A673 (cell line): ENCODE results near the gene SMIM7. TPM values are rescaled to one million over a fixed set of nuclear protein-coding genes. Genes with fewer than 3 reads are reported as not detected.

Source experiments
- BruUV-seq: library from RNA; stranded (reverse); fragments of 400-500 nt; replicated peaks from 2 replicates; lab custom pipeline; 2021; lab: Mats Ljungman, UMichigan
- CTCF ChIA-PET: fragments of 300-600 bp; sonication (Branson Sonifier 250); formaldehyde crosslinking; loops from one replicate; lab custom pipeline; 2022; ENCODE audit warnings: antibody characterized with exemption; lab: Charles Lee
- POLR2A ChIA-PET: fragments of 300-600 bp; sonication (Branson Sonifier 250); formaldehyde crosslinking; loops from one replicate; lab custom pipeline; 2022; ENCODE audit warnings: antibody characterized with exemption; ENCODE audit not compliant: low non-redundant PET; lab: Charles Lee
- DNase-seq: peaks from one replicate; pipeline ENCODE4 v3.0.0-alpha.2; 2015; ENCODE audit warnings: low spot score
- H3K27ac ChIP-seq: fragments of 200-600 bp; sonication (generic); 2 replicates; pipeline ENCODE4 v1.5.1; 2016; ENCODE audit warnings: mixed run types, low read depth, mild to moderate bottlenecking, mixed read lengths, antibody characterized with exemption, low read length; ENCODE audit not compliant: poor library complexity, severe bottlenecking
- H3K27me3 ChIP-seq: fragments of 200-600 bp; sonication (generic); replicated peaks from 2 replicates; pipeline ENCODE4 v1.6.1; 2017; ENCODE audit warnings: mixed run types, low read depth, mild to moderate bottlenecking, mixed read lengths, antibody characterized with exemption, low read length; ENCODE audit not compliant: insufficient read depth, poor library complexity
- H3K36me3 ChIP-seq: fragments of 200-600 bp; sonication (generic); 2 replicates; pipeline ENCODE4 v1.6.1; 2016; ENCODE audit warnings: mixed run types, mild to moderate bottlenecking, mixed read lengths, antibody characterized with exemption, low read length; ENCODE audit not compliant: insufficient read depth, poor library complexity, severe bottlenecking
- H3K4me1 ChIP-seq: fragments of 200-600 bp; sonication (generic); 2 replicates; pipeline ENCODE4 v1.6.1; 2017; ENCODE audit warnings: mixed run types, mild to moderate bottlenecking, mixed read lengths, antibody characterized with exemption, low read length; ENCODE audit not compliant: insufficient read depth, poor library complexity, severe bottlenecking
- H3K4me3 ChIP-seq: fragments of 200-600 bp; sonication (generic); 2 replicates; pipeline ENCODE4 v1.5.1; 2016; ENCODE audit warnings: low read depth, mixed run types, mild to moderate bottlenecking, mixed read lengths, low read length; ENCODE audit not compliant: poor library complexity, severe bottlenecking
- H3K9me3 ChIP-seq: fragments of 200-600 bp; sonication (generic); 2 replicates; pipeline ENCODE4 v1.6.1; 2016; ENCODE audit warnings: mixed run types, low read depth, mild to moderate bottlenecking, mixed read lengths, antibody characterized with exemption, low read length; ENCODE audit not compliant: poor library complexity, severe bottlenecking
- EZH2 ChIP-seq: fragments of 200-600 bp; sonication (generic); IDR thresholded peaks from 2 replicates; pipeline ENCODE4 v1.6.1; 2017; ENCODE audit warnings: borderline replicate concordance, low read depth, mild to moderate bottlenecking, mixed read lengths, antibody characterized with exemption, low read length; ENCODE audit not compliant: poor library complexity, severe bottlenecking
- intact Hi-C: fragments of 100-400 bp; cut with micrococcal nuclease; formaldehyde crosslinking; loops from one replicate; pipeline ENCODE4 v1.10.0; 2022; ENCODE audit not compliant: unreplicated experiment
- total RNA-seq: library from RNA; stranded (reverse); gene quantifications from 2 replicates; pipeline ENCODE4 v1.2.3, GENCODE V29; 2021
- TF ChIP-seq, protein P1 (sequence below): fragments of 300-800, 200-600 bp; sonication (generic); conservative IDR thresholded peaks from 2 replicates; pipeline ENCODE4 v1.5.1; 2017; ENCODE audit warnings: low read depth, mild to moderate bottlenecking, antibody characterized with exemption, low read length, moderate library complexity, mixed read lengths

The SMIM7 gene
- total RNA-seq, 1 experiment from 2014 or later: 82.7 TPM

DNA sequence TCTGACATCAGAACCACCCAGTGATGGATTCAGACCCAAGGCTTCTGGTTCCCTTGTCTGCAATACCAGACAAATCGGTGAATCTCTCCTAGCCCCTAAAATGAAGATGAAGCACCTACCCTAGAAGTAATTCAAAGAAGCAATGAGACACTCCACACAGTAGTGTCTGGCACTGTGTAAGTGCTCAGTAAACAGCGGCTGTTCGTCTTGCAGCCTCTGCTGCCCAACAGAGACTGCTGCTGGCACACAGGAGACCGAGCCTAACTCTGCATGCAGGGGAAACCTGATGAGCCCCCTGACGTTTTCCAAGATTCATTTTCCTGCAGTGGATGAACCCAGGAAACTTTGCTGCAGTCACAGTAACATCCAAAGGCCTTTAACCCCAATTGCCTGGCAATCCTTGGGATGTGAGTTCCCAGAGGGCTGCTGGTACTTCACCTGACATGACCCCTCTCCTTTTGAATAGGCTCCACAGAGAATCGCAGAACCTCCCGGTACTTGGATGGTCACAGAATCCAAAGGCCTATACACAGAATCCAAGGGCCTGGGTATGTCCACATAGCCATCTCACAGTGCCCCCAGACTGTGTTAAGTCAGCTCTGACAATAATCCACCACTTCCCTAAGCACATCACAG, 38.7 kb downstream of the SMIM7 start:
- TF ChIP-seq EZH2: no peak
- TF ChIP-seq, protein P1, sequence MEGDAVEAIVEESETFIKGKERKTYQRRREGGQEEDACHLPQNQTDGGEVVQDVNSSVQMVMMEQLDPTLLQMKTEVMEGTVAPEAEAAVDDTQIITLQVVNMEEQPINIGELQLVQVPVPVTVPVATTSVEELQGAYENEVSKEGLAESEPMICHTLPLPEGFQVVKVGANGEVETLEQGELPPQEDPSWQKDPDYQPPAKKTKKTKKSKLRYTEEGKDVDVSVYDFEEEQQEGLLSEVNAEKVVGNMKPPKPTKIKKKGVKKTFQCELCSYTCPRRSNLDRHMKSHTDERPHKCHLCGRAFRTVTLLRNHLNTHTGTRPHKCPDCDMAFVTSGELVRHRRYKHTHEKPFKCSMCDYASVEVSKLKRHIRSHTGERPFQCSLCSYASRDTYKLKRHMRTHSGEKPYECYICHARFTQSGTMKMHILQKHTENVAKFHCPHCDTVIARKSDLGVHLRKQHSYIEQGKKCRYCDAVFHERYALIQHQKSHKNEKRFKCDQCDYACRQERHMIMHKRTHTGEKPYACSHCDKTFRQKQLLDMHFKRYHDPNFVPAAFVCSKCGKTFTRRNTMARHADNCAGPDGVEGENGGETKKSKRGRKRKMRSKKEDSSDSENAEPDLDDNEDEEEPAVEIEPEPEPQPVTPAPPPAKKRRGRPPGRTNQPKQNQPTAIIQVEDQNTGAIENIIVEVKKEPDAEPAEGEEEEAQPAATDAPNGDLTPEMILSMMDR: no peak
- no peaks in the 10 kb centered on the region for H3K36me3 ChIP-seq
- ChIA-PET CTCF (no interaction called here), POLR2A (no interaction called here)
- H3K9me3 ChIP-seq: no peaks in the 10 kb centered on the region
- H3K27ac ChIP-seq: no peak overlapping the region
- DNase-seq: no peak
- intact Hi-C loops: no loop called here
- no TSS peak for BruUV-seq
- H3K27me3 ChIP-seq: no peaks in the 10 kb centered on the region
- H3K4me1 ChIP-seq: peaks cover 6% of the 10 kb centered on the region
- no peak overlapping the region for H3K4me3 ChIP-seq

- H3K4me3 ChIP-seq: no peak overlapping the region
- POLR2A ChIA-PET: no interaction called here
Measured at GRCh38 chr19:16620584-16620983, 39.4 kb downstream of the SMIM7 start.

GRCh38 chr19:16620018-16620417, 39.9 kb downstream of the SMIM7 start:
- BruUV-seq: no TSS peak
- CTCF ChIA-PET: no interaction called here
- H3K9me3 ChIP-seq: no peaks in the 10 kb centered on the region
- H3K27ac ChIP-seq: no peak overlapping the region
- no peaks in the 10 kb centered on the region for H3K36me3 ChIP-seq
- no peak overlapping the region for H3K4me3 ChIP-seq
- intact Hi-C loops: no loop called here
- TF ChIP-seq, protein P1: no peak
- no peak for TF ChIP-seq EZH2
- DNase-seq: no peak
- POLR2A ChIA-PET: no interaction called here
- no peaks in the 10 kb centered on the region for H3K27me3 ChIP-seq
- no peaks in the 10 kb centered on the region for H3K4me1 ChIP-seq

More at GRCh38 chr19:16620584-16620983, 39.4 kb downstream of the SMIM7 start:
- no peaks in the 10 kb centered on the region for H3K27me3 ChIP-seq
- no peak overlapping the region for H3K27ac ChIP-seq
- TF ChIP-seq EZH2: no peak
- TF ChIP-seq, protein P1: no peak
- BruUV-seq: no TSS peak
- no peaks in the 10 kb centered on the region for H3K36me3 ChIP-seq
- H3K4me1 ChIP-seq: no peaks in the 10 kb centered on the region
- CTCF ChIA-PET: no interaction called here
- no peak for DNase-seq
- H3K9me3 ChIP-seq: no peaks in the 10 kb centered on the region
- intact Hi-C loops: no loop called here
